Breast epithelium (tissue), 4 donors: ENCODE results near the gene SFXN3. TPM values are rescaled to one million over a fixed set of nuclear protein-coding genes. Genes with fewer than 3 reads are reported as not detected.

Experiments used
- DNase-seq, 2 donors: peaks; one replicate each; pipeline ENCODE4 v3.0.0-alpha.2; 2019; ENCODE audit warnings: low spot score in 2 of 2
- H3K27ac ChIP-seq, 2 donors: fragments of 200-600 bp; sonication (generic) in 1 of 2; one replicate each; pipeline ENCODE4 v1.5.1; 2016 to 2019; ENCODE audit warnings: mild to moderate bottlenecking in 1 of 2
- H3K27me3 ChIP-seq, 2 donors: fragments of 200-600 bp; sonication (generic) in 1 of 2; one replicate each; pipeline versions ENCODE4 v1.5.1 to v1.6.0; 2017 to 2019; ENCODE audit warnings: control low read depth in 1 of 2, mild to moderate bottlenecking in 1 of 2
- H3K36me3 ChIP-seq: fragments of 200-600 bp; one replicate; pipeline ENCODE4 v1.5.1; 2019
- H3K4me1 ChIP-seq, 2 donors: fragments of 200-600 bp; sonication (generic); one replicate each; pipeline ENCODE4 v1.5.1; 2016 to 2019; ENCODE audit warnings: control low read depth in 1 of 2
- H3K4me3 ChIP-seq, 3 donors: fragments of 200-600 bp; sonication (generic); 1 replicate in 2 of 3; 2 replicates in 1 of 3; pipeline ENCODE4 v1.5.1; 2016 to 2019; ENCODE audit warnings: mild to moderate bottlenecking in 3 of 3, moderate library complexity in 2 of 3
- H3K9me3 ChIP-seq, 2 donors: fragments of 200-600 bp; sonication (generic) in 1 of 2; one replicate each; pipeline ENCODE4 v1.5.1; 2016 to 2019; ENCODE audit warnings: control low read depth in 1 of 2
- CTCF ChIP-seq, 3 donors: fragments of 450-650 bp; IDR thresholded peaks; one replicate each; pipeline ENCODE4 v1.5.1; 2016 to 2017; ENCODE audit warnings: antibody characterized with exemption in 3 of 3, mild to moderate bottlenecking in 3 of 3, moderate library complexity in 3 of 3
- POLR2A ChIP-seq: fragments of 450-650 bp; IDR thresholded peaks from one replicate; pipeline ENCODE4 v1.6.1; 2016; ENCODE audit warnings: antibody characterized with exemption, mild to moderate bottlenecking, moderate library complexity
- POLR2AphosphoS5 ChIP-seq, 3 donors: sonication (generic); formaldehyde crosslinking; IDR thresholded peaks; one replicate each; pipeline ENCODE4 v1.6.1; 2017; ENCODE audit warnings: antibody characterized with exemption in 3 of 3
- intact Hi-C: fragments of 100-400 bp; cut with DNase I; formaldehyde crosslinking; loops from one replicate; pipeline ENCODE4 v1.15.1; 2023; ENCODE audit warnings: low total_unique reads
- total RNA-seq, 3 donors: library from RNA; depleted of rRNA; stranded (reverse); fragments of >200 nt; gene quantifications; one replicate each; pipeline ENCODE4 v1.1.0, GENCODE V29; 2016

The SFXN3 gene
- total RNA-seq, 3 donors from 2014 or later, result 63.7 to 90.4 (median 75.7) TPM

- no peaks in the 10 kb centered on the region for H3K27me3 ChIP-seq
- peak; percentile 82 for DNase-seq
- no peak overlapping the region for H3K4me3 ChIP-seq
- no peaks in the 10 kb centered on the region for H3K36me3 ChIP-seq
- H3K9me3 ChIP-seq, result no peaks in the 10 kb centered on the region
- no peak for TF ChIP-seq POLR2A
- peak in 1 of 3 donors; percentile 74 for TF ChIP-seq POLR2AphosphoS5 (IDR thresholded peaks at IDR 0.05)
- TF ChIP-seq CTCF (IDR thresholded peaks at IDR 0.05), result peak; percentile 81 to 96 (median 94)
- H3K27ac ChIP-seq, result peak overlapping the region; percentile 29 to 62
- peaks cover 0 to 9% of the 10 kb centered on the region in 2 donors for H3K4me1 ChIP-seq
- intact Hi-C loops, result no loop called here
Observed at GRCh38 chr10:101012525-101013364, 18.3 kb upstream of the SFXN3 start.

- intact Hi-C loops, result no loop called here
- DNase-seq, result no peak
Observed at GRCh38 chr10:101013365-101013825, 17.6 kb upstream of the SFXN3 start.

DNA sequence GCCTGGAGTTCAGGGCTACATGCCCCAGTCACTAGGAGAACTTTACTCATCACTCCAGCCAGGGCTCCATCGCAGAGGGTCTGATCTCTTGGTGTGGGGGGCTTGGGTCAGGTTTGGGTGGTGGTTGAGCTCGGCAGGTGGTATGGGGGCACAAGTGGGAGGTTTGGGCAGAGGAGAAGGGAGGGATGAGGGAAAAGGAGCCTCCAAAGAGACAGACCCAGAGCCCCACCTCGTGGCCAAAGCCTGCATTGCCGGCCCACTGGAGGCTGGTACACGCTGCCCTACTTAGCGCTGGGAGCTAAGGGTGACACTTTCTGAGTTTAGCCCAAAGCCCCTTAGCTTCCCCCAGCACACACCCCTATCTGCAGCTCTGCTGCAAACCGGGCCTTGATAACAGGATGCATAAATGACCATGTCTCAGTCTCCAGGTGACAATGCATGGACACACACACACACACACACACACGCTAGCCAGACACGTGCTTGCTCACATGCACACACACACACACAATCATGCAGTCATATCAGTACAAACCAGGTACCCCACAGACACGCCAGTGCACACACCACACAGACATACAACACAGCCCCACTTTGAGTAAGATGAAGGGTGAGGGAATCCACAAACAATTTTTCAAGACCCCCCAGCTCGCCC lies 16.7 kb upstream of the SFXN3 start:
- TF ChIP-seq POLR2A (no peak), CTCF (IDR thresholded peaks at IDR 0.05) (peak; percentile 85 to 91 (median 90))
- peak; percentile 68 to 85 for DNase-seq
- H3K4me1 ChIP-seq, result peaks cover 3 to 9% of the 10 kb centered on the region in 2 donors

More at GRCh38 chr10:101013365-101013825, 17.6 kb upstream of the SFXN3 start:
- TF ChIP-seq POLR2A (no peak), CTCF (IDR thresholded peaks at IDR 0.05) (no peak), POLR2AphosphoS5 (IDR thresholded peaks at IDR 0.05) (no peak)
- no peaks in the 10 kb centered on the region for H3K36me3 ChIP-seq
- peak overlapping the region; percentile 29 to 62 for H3K27ac ChIP-seq
- no peak overlapping the region for H3K4me3 ChIP-seq
- H3K4me1 ChIP-seq, result peaks cover 0 to 9% of the 10 kb centered on the region in 2 donors
- no peaks in the 10 kb centered on the region for H3K9me3 ChIP-seq
- H3K27me3 ChIP-seq, result no peaks in the 10 kb centered on the region

GRCh38 chr10:101014966-101015581 lies 16.0 kb upstream of the SFXN3 start:
- no peak overlapping the region for H3K27ac ChIP-seq
- no peaks in the 10 kb centered on the region for H3K36me3 ChIP-seq
- no peaks in the 10 kb centered on the region for H3K27me3 ChIP-seq
- H3K4me3 ChIP-seq, result no peak overlapping the region
- no peaks in the 10 kb centered on the region for H3K9me3 ChIP-seq
- intact Hi-C loops, result no loop called here
- TF ChIP-seq POLR2AphosphoS5 (IDR thresholded peaks at IDR 0.05) (no peak), CTCF (IDR thresholded peaks at IDR 0.05) (no peak), POLR2A (no peak)
- H3K4me1 ChIP-seq, result peaks cover 3 to 9% of the 10 kb centered on the region in 2 donors
- no peak for DNase-seq

More for the DNA sequence above, 16.7 kb upstream of the SFXN3 start:
- intact Hi-C loops, result no loop called here
- no peaks in the 10 kb centered on the region for H3K27me3 ChIP-seq
- H3K4me3 ChIP-seq, result no peak overlapping the region
- no peak overlapping the region for H3K27ac ChIP-seq
- H3K9me3 ChIP-seq, result no peaks in the 10 kb centered on the region
- no peaks in the 10 kb centered on the region for H3K36me3 ChIP-seq
